ENCODE measurements around the gene AFF4. TPM values are rescaled to one million over a fixed set of nuclear protein-coding genes. Genes with fewer than 3 reads are reported as not detected.

AFF4 gene
- total and polyA plus RNA-seq, 2 experiments from 2014 or later, result 41.7 to 47.3 TPM

- Histone ChIP-seq H3K27ac (no peak overlapping the region), H3K4me2 (ENCODE audit: unreplicated experiment) (no peak overlapping the region), H3K27me3 (replicated peaks; ENCODE audit: insufficient read depth) (no peaks in the 10 kb centered on the region), H3K9ac (no peak overlapping the region), H3K9me2 (ENCODE audit: insufficient read depth) (no peaks in the 10 kb centered on the region), H3K79me2 (ENCODE audit: insufficient read depth) (peaks cover 46% of the 10 kb centered on the region), H3K4me1 (ENCODE audit: insufficient read depth) (no peaks in the 10 kb centered on the region), H4K20me1 (ENCODE audit: insufficient read depth) (no peaks in the 10 kb centered on the region), H3K36me3 (ENCODE audit: low read depth) (peaks cover 80% of the 10 kb centered on the region), H2AFZ (no peak overlapping the region), H3K9me3 (ENCODE audit: low read depth) (no peaks in the 10 kb centered on the region), H3F3A (ENCODE audit: insufficient read depth) (peaks cover 55% of the 10 kb centered on the region), H3K4me3 (no peak overlapping the region)
- TF ChIP-seq EZH2phosphoT487 (IDR thresholded peaks at IDR 0.05; ENCODE audit: insufficient read depth, low read depth), result no peak
- no peak for TF ChIP-seq EZH2 (IDR thresholded peaks at IDR 0.05; ENCODE audit: insufficient read depth, poor library complexity, severe bottlenecking)
- in situ Hi-C loops (cut with MboI), result no loop called here
- 94 to 98% methylated on average over 11 of the region's 11 CpGs for WGBS, 2 experiments (ENCODE audit: low coverage in 1 of 2, low lambda C conversion rate in 2 of 2, missing lambda C conversion rate in 2 of 2)
- DNase-seq, result no peak
Observed at GRCh38 chr5:132886064-132886823, 77.2 kb downstream of the AFF4 start.

GRCh38 chr5:132884548-132884947 lies 78.9 kb downstream of the AFF4 start:
- in situ Hi-C loops (cut with MboI), result no loop called here
- Histone ChIP-seq H3K79me2 (ENCODE audit: insufficient read depth) (peaks cover 49% of the 10 kb centered on the region), H3K27ac (0 out of 2 replicates have a peak overlapping the region, but pooled peaks have one; percentile 13), H3K27me3 (replicated peaks; ENCODE audit: insufficient read depth) (no peaks in the 10 kb centered on the region), H3K9me2 (ENCODE audit: insufficient read depth) (no peaks in the 10 kb centered on the region), H3K4me2 (ENCODE audit: unreplicated experiment) (no peak overlapping the region), H3K36me3 (ENCODE audit: low read depth) (peaks cover 83% of the 10 kb centered on the region), H4K20me1 (ENCODE audit: insufficient read depth) (no peaks in the 10 kb centered on the region), H3K4me1 (ENCODE audit: insufficient read depth) (no peaks in the 10 kb centered on the region), H3K9ac (no peak overlapping the region), H3K4me3 (no peak overlapping the region), H3K9me3 (ENCODE audit: low read depth) (no peaks in the 10 kb centered on the region), H3F3A (ENCODE audit: insufficient read depth) (peaks cover 62% of the 10 kb centered on the region), H2AFZ (no peak overlapping the region)
- WGBS, 2 experiments (ENCODE audit: low coverage in 1 of 2, low lambda C conversion rate in 2 of 2, missing lambda C conversion rate in 2 of 2), result 64 to 68% methylated on average over 2 of the region's 2 CpGs
- no peak for TF ChIP-seq EZH2phosphoT487 (IDR thresholded peaks at IDR 0.05; ENCODE audit: insufficient read depth, low read depth)
- no peak for TF ChIP-seq EZH2 (IDR thresholded peaks at IDR 0.05; ENCODE audit: insufficient read depth, poor library complexity, severe bottlenecking)
- DNase-seq, result no peak

- no peak overlapping the region for H3K4me3 ChIP-seq
- H3K9me3 ChIP-seq (ENCODE audit: low read depth), result no peaks in the 10 kb centered on the region
- no peaks in the 10 kb centered on the region for H3K4me1 ChIP-seq (ENCODE audit: insufficient read depth)
- H3K79me2 ChIP-seq (ENCODE audit: insufficient read depth), result peaks cover 49% of the 10 kb centered on the region
- H3F3A ChIP-seq (ENCODE audit: insufficient read depth), result peaks cover 67% of the 10 kb centered on the region
- no peak for TF ChIP-seq EZH2phosphoT487 (IDR thresholded peaks at IDR 0.05; ENCODE audit: insufficient read depth, low read depth)
- no peak for TF ChIP-seq EZH2 (IDR thresholded peaks at IDR 0.05; ENCODE audit: insufficient read depth, poor library complexity, severe bottlenecking)
- H3K9me2 ChIP-seq (ENCODE audit: insufficient read depth), result no peaks in the 10 kb centered on the region
- no peaks in the 10 kb centered on the region for H3K27me3 ChIP-seq (replicated peaks; ENCODE audit: insufficient read depth)
- peak; percentile 89 for DNase-seq
- H3K4me2 ChIP-seq (ENCODE audit: unreplicated experiment), result no peak overlapping the region
- H3K27ac ChIP-seq, result 0 out of 2 replicates have a peak overlapping the region, but pooled peaks have one; percentile 13
- H3K36me3 ChIP-seq (ENCODE audit: low read depth), result peaks cover 83% of the 10 kb centered on the region
- H3K9ac ChIP-seq, result no peak overlapping the region
- in situ Hi-C loops (cut with MboI), result no loop called here
- H4K20me1 ChIP-seq (ENCODE audit: insufficient read depth), result no peaks in the 10 kb centered on the region
- no peak overlapping the region for H2AFZ ChIP-seq
- WGBS, 2 experiments (ENCODE audit: low coverage in 1 of 2, low lambda C conversion rate in 2 of 2, missing lambda C conversion rate in 2 of 2), result 30 to 34% methylated on average over 2 of the region's 2 CpGs
Observed at GRCh38 chr5:132883261-132883834, 80.1 kb downstream of the AFF4 start.

GRCh38 chr5:132877938-132878337 lies 85.5 kb downstream of the AFF4 start:
- Histone ChIP-seq H3K9me3 (ENCODE audit: low read depth) (no peaks in the 10 kb centered on the region), H3K79me2 (ENCODE audit: insufficient read depth) (peaks cover 65% of the 10 kb centered on the region), H4K20me1 (ENCODE audit: insufficient read depth) (no peaks in the 10 kb centered on the region), H2AFZ (no peak overlapping the region), H3K9ac (no peak overlapping the region), H3F3A (ENCODE audit: insufficient read depth) (peaks cover 56% of the 10 kb centered on the region), H3K9me2 (ENCODE audit: insufficient read depth) (no peaks in the 10 kb centered on the region), H3K27ac (peak overlapping the region; percentile 23; the same call in 1 of the 2 replicates), H3K4me3 (no peak overlapping the region), H3K4me1 (ENCODE audit: insufficient read depth) (peaks cover 18% of the 10 kb centered on the region), H3K27me3 (replicated peaks; ENCODE audit: insufficient read depth) (no peaks in the 10 kb centered on the region), H3K4me2 (ENCODE audit: unreplicated experiment) (no peak overlapping the region), H3K36me3 (ENCODE audit: low read depth) (peaks cover 59% of the 10 kb centered on the region)
- no peak for TF ChIP-seq EZH2phosphoT487 (IDR thresholded peaks at IDR 0.05; ENCODE audit: insufficient read depth, low read depth)
- TF ChIP-seq EZH2 (IDR thresholded peaks at IDR 0.05; ENCODE audit: insufficient read depth, poor library complexity, severe bottlenecking), result no peak
- WGBS, 2 experiments (ENCODE audit: low coverage in 1 of 2, low lambda C conversion rate in 2 of 2, missing lambda C conversion rate in 2 of 2), result 86 to 91% methylated on average over 3 of the region's 3 CpGs
- in situ Hi-C loops (cut with MboI), result no loop called here
- peak; percentile 45 for DNase-seq

Data from GM23248 (cell line).